ENCODE data around the gene CPA2. TPM values are rescaled to one million over a fixed set of nuclear protein-coding genes. Genes with fewer than 3 reads are reported as not detected.
A peak's percentile ranks its signal among the peaks of the same experiment; 100 is the strongest.
"Not testable (repeated sequence)": the region's sequence is repeated elsewhere in the genome, so short reads cannot be mapped to it uniquely, and the experiment has no call there.

CPA2 gene
- total and polyA plus RNA-seq, 4 experiments from 2014 or later, result not detected

DNA sequence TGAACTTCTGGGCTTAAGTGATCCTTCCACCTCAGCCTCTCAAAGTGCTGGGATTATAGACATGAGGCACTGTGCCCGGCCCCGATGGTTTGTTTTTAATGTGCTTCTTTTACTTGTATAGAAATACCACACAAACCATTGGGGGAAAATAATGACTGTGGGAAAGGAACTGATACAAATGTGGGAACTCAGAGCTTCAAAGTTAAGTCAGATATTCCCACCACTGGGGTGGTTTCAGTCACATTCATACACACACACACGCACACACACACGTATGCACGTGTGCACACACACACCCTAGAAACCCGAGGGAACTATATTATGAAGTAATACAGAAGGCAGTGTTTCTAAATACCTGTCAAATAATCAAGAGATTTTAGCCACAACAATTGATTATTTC, 43.3 kb downstream of the CPA2 start:
- no peak for DNase-seq
- Histone ChIP-seq H3K27me3 (ENCODE audit: insufficient read depth, low read length) (no peaks in the 10 kb centered on the region), H3K4me1 (ENCODE audit: insufficient read depth, low read length) (no peaks in the 10 kb centered on the region), H3K36me3 (ENCODE audit: insufficient read depth, low read length) (no peaks in the 10 kb centered on the region), H3K9me3 (ENCODE audit: control insufficient read depth in 1 of 2, low read length in 2 of 2) (no peaks in the 10 kb centered on the region), H3K4me3 (ENCODE audit: low read length in 2 of 2) (no peak overlapping the region), H3K27ac (ENCODE audit: low read depth, low read length) (no peak overlapping the region)
- H3K36me3 Mint-ChIP-seq, result no peaks in the 10 kb centered on the region
- H3K27me3 Mint-ChIP-seq, result peaks cover 0 to 14% of the 10 kb centered on the region in 2 donors
- H3K4me3 Mint-ChIP-seq, result no peak overlapping the region
- no peaks in the 10 kb centered on the region for H3K9me3 Mint-ChIP-seq
- POLR2A ChIA-PET (ENCODE audit: partially characterized antibody), result no interaction called here
- H3K27ac Mint-ChIP-seq, result no peak overlapping the region
- intact Hi-C loops (cut with micrococcal nuclease), result no loop called here
- H3K4me1 Mint-ChIP-seq, result no peaks in the 10 kb centered on the region
- CTCF ChIA-PET (ENCODE audit: partially characterized antibody), result no interaction called here

GRCh38 chr7:130314305-130314704, 47.6 kb downstream of the CPA2 start:
- CTCF ChIA-PET (ENCODE audit: partially characterized antibody), result no interaction called here
- Mint-ChIP-seq H3K27me3 (peaks cover 4 to 11% of the 10 kb centered on the region in 2 donors), H3K4me1 (no peaks in the 10 kb centered on the region)

DNA sequence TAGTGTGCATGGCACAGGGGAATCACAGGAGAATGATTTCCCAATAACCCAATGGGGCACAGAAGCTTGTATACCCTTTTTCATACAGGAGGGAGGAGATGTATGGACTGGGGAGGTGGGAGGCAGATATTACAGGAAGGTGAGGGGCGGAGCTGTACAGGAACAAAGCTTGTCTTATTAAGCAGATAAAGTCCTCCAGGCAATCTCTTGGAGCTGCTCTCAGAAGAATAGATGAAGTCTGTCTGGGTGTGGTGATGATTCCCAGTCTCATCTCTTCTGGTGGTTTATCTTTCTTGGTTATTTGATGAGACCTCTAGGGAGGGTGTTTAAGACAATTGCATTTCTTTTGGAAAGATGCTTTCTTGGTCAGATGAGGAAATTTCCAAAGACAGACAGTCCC, 52.9 kb downstream of the CPA2 start:
- intact Hi-C loops (cut with micrococcal nuclease), result no loop called here
- POLR2A ChIA-PET (ENCODE audit: partially characterized antibody), result no interaction called here
- H3K27ac Mint-ChIP-seq, result no peak overlapping the region
- no peak overlapping the region for H3K27ac ChIP-seq (ENCODE audit: low read depth, low read length)
- H3K4me3 Mint-ChIP-seq, result no peak overlapping the region
- H3K4me1 Mint-ChIP-seq, result no peaks in the 10 kb centered on the region
- peaks cover 4% of the 10 kb centered on the region in 2 donors for H3K27me3 Mint-ChIP-seq
- no peaks in the 10 kb centered on the region for H3K9me3 Mint-ChIP-seq
- H3K27me3 ChIP-seq (ENCODE audit: insufficient read depth, low read length), result no peaks in the 10 kb centered on the region
- H3K36me3 ChIP-seq (ENCODE audit: insufficient read depth, low read length), result no peaks in the 10 kb centered on the region
- H3K9me3 ChIP-seq (ENCODE audit: control insufficient read depth in 1 of 2, low read length in 2 of 2), result no peaks in the 10 kb centered on the region
- no peak overlapping the region for H3K4me3 ChIP-seq (ENCODE audit: low read length in 2 of 2)
- no peaks in the 10 kb centered on the region for H3K4me1 ChIP-seq (ENCODE audit: insufficient read depth, low read length)
- CTCF ChIA-PET (ENCODE audit: partially characterized antibody), result no interaction called here
- no peak for DNase-seq
- no peaks in the 10 kb centered on the region for H3K36me3 Mint-ChIP-seq

More at GRCh38 chr7:130314305-130314704, 47.6 kb downstream of the CPA2 start:
- H3K9me3 Mint-ChIP-seq, result no peaks in the 10 kb centered on the region
- H3K4me3 ChIP-seq (ENCODE audit: low read length in 2 of 2), result no peak overlapping the region
- H3K27ac Mint-ChIP-seq, result no peak overlapping the region
- H3K27me3 ChIP-seq (ENCODE audit: insufficient read depth, low read length), result no peaks in the 10 kb centered on the region
- no peak for DNase-seq
- H3K9me3 ChIP-seq (ENCODE audit: control insufficient read depth in 1 of 2, low read length in 2 of 2), result no peaks in the 10 kb centered on the region
- intact Hi-C loops (cut with micrococcal nuclease), result no loop called here
- no peaks in the 10 kb centered on the region for H3K4me1 ChIP-seq (ENCODE audit: insufficient read depth, low read length)
- no peak overlapping the region for H3K4me3 Mint-ChIP-seq
- POLR2A ChIA-PET (ENCODE audit: partially characterized antibody), result no interaction called here
- no peaks in the 10 kb centered on the region for H3K36me3 ChIP-seq (ENCODE audit: insufficient read depth, low read length)
- H3K27ac ChIP-seq (ENCODE audit: low read depth, low read length), result no peak overlapping the region
- H3K36me3 Mint-ChIP-seq, result no peaks in the 10 kb centered on the region

- CTCF ChIA-PET (ENCODE audit: partially characterized antibody); intact Hi-C loops (cut with micrococcal nuclease); DNase-seq; H3K9me3 ChIP-seq (ENCODE audit: control insufficient read depth in 1 of 2, low read length in 2 of 2); H3K27me3 ChIP-seq (ENCODE audit: insufficient read depth, low read length); H3K4me1 ChIP-seq (ENCODE audit: insufficient read depth, low read length); H3K9me3 Mint-ChIP-seq; POLR2A ChIA-PET (ENCODE audit: partially characterized antibody); H3K4me1 Mint-ChIP-seq; H3K4me3 Mint-ChIP-seq; H3K36me3 ChIP-seq (ENCODE audit: insufficient read depth, low read length); H3K27ac ChIP-seq (ENCODE audit: low read depth, low read length); H3K36me3 Mint-ChIP-seq; H3K4me3 ChIP-seq (ENCODE audit: low read length in 2 of 2); H3K27ac Mint-ChIP-seq; H3K27me3 Mint-ChIP-seq: not testable (repeated sequence)
Measured at GRCh38 chr7:130321542-130322229, 55.0 kb downstream of the CPA2 start.

DNA sequence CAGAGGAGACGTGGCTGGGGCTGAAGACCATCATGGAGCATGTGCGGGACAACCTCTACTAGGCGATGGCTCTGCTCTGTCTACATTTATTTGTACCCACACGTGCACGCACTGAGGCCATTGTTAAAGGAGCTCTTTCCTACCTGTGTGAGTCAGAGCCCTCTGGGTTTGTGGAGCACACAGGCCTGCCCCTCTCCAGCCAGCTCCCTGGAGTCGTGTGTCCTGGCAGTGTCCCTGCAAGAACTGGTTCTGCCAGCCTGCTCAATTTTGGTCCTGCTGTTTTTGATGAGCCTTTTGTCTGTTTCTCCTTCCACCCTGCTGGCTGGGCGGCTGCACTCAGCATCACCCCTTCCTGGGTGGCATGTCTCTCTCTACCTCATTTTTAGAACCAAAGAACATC, 56.0 kb downstream of the CPA2 start:
- no peaks in the 10 kb centered on the region for H3K9me3 Mint-ChIP-seq
- no peak overlapping the region for H3K4me3 ChIP-seq (ENCODE audit: low read length in 2 of 2)
- H3K27ac ChIP-seq (ENCODE audit: low read depth, low read length), result no peak overlapping the region
- no peak for DNase-seq
- H3K9me3 ChIP-seq (ENCODE audit: control insufficient read depth in 1 of 2, low read length in 2 of 2), result no peaks in the 10 kb centered on the region
- H3K27ac Mint-ChIP-seq, result no peak overlapping the region
- no peaks in the 10 kb centered on the region for H3K36me3 ChIP-seq (ENCODE audit: insufficient read depth, low read length)
- ChIA-PET CTCF (ENCODE audit: partially characterized antibody) (no interaction called here), POLR2A (ENCODE audit: partially characterized antibody) (no interaction called here)
- H3K27me3 ChIP-seq (ENCODE audit: insufficient read depth, low read length), result no peaks in the 10 kb centered on the region
- no peak overlapping the region for H3K4me3 Mint-ChIP-seq
- intact Hi-C loops (cut with micrococcal nuclease), result no loop called here
- H3K27me3 Mint-ChIP-seq, result peaks cover 2 to 3% of the 10 kb centered on the region in 2 donors
- H3K4me1 ChIP-seq (ENCODE audit: insufficient read depth, low read length), result no peaks in the 10 kb centered on the region
- no peaks in the 10 kb centered on the region for H3K4me1 Mint-ChIP-seq
- H3K36me3 Mint-ChIP-seq, result no peaks in the 10 kb centered on the region

DNA sequence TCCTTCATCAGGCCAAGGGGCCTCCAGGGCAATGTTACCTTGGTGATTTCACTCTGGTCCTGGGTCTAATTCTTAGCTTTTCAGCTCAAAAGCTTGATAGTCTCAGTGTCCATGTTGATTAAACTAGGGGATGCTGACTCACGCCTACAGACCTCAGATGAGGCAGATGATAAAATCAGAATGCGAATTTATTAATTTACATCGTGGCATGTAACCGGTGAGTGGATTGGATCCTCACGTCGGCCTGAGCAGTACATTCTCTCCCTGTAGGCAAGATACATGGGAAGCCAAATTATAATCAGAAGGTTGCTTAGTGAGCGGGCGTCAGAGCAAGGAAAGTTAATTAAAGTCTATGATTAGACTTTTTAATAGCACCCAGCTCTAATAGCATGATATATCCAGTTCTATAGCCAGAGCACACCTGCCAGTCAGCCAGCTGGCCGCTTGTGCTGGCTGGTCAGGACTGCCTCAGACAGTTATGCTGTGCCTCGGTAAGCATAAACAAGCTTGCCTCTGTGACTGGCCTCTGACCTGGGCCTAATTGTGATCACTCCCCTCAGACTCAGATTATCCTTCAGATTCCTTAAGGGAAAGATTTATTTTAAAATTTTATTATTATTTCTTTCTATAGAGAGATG, 57.8 kb downstream of the CPA2 start:
- Histone ChIP-seq H3K9me3 (ENCODE audit: control insufficient read depth in 1 of 2, low read length in 2 of 2) (no peaks in the 10 kb centered on the region), H3K27ac (ENCODE audit: low read depth, low read length) (no peak overlapping the region), H3K27me3 (ENCODE audit: insufficient read depth, low read length) (no peaks in the 10 kb centered on the region), H3K4me3 (ENCODE audit: low read length in 2 of 2) (no peak overlapping the region), H3K36me3 (ENCODE audit: insufficient read depth, low read length) (no peaks in the 10 kb centered on the region), H3K4me1 (ENCODE audit: insufficient read depth, low read length) (no peaks in the 10 kb centered on the region)
- no peak for DNase-seq
- Mint-ChIP-seq H3K9me3 (no peaks in the 10 kb centered on the region), H3K36me3 (no peaks in the 10 kb centered on the region), H3K4me1 (no peaks in the 10 kb centered on the region), H3K4me3 (no peak overlapping the region), H3K27ac (peak overlapping the region in 1 of 7 donors; percentile 35), H3K27me3 (peaks cover 0 to 2% of the 10 kb centered on the region in 2 donors)
- CTCF ChIA-PET (ENCODE audit: partially characterized antibody), result no interaction called here
- POLR2A ChIA-PET (ENCODE audit: partially characterized antibody), result no interaction called here
- intact Hi-C loops (cut with micrococcal nuclease), result no loop called here

DNA sequence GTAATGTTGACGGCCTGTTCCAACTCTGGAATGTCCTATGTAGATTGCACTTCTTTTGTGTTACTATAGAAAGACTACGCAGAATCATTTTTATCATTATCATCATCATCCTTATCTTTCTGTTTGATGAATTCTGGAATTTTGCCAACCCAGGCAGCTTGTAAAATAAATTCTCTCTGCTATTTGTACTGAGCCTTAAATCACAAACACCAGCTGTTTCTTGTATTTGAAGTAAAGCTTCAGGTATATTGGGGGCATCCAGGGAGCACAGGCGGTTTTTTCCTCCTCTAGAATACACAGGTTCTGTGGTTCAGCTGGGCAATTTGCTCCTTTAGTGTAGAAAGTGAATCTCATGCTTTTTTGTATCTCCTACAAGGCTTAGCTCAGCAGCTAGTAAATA, 63.0 kb downstream of the CPA2 start:
- Mint-ChIP-seq H3K4me1 (no peaks in the 10 kb centered on the region), H3K27me3 (peaks cover 2% of the 10 kb centered on the region in 2 donors), H3K4me3 (no peak overlapping the region), H3K36me3 (no peaks in the 10 kb centered on the region), H3K9me3 (no peaks in the 10 kb centered on the region), H3K27ac (no peak overlapping the region)
- Histone ChIP-seq H3K27me3 (ENCODE audit: insufficient read depth, low read length) (peaks cover 4% of the 10 kb centered on the region), H3K4me3 (ENCODE audit: low read length in 2 of 2) (no peak overlapping the region), H3K9me3 (ENCODE audit: control insufficient read depth in 1 of 2, low read length in 2 of 2) (no peaks in the 10 kb centered on the region), H3K4me1 (ENCODE audit: insufficient read depth, low read length) (no peaks in the 10 kb centered on the region), H3K36me3 (ENCODE audit: insufficient read depth, low read length) (no peaks in the 10 kb centered on the region), H3K27ac (ENCODE audit: low read depth, low read length) (no peak overlapping the region)
- ChIA-PET CTCF (ENCODE audit: partially characterized antibody) (no interaction called here), POLR2A (ENCODE audit: partially characterized antibody) (no interaction called here)
- intact Hi-C loops (cut with micrococcal nuclease), result no loop called here
- no peak for DNase-seq
